HCT116 (cell line): Measurements from ENCODE around the gene NPS. TPM values are rescaled to one million over a fixed set of nuclear protein-coding genes. Genes with fewer than 3 reads are reported as not detected.

Source experiments
- ATAC-seq: fragments of 200-7000 bp; cut with Tn5 transposase; 2 replicates; pipeline ENCODE4 v1.9.1; 2020; ENCODE audit warnings: mild to moderate bottlenecking, moderate library complexity
- BruUV-seq: library from RNA; stranded (reverse); fragments of 400-500 nt; replicated peaks from 2 replicates; lab custom pipeline; 2021; lab: Mats Ljungman, UMichigan
- CTCF ChIA-PET: fragments of 300-600 bp; sonication (Branson Sonifier 250); formaldehyde crosslinking; loops from one replicate; lab custom pipeline; 2021; ENCODE audit warnings: antibody characterized with exemption; lab: Charles Lee
- POLR2A ChIA-PET: fragments of 300-600, 350-600 bp; sonication (Branson Sonifier 250); formaldehyde crosslinking; loops from one replicate; lab custom pipeline; 2021; ENCODE audit warnings: antibody characterized with exemption; lab: Charles Lee
- RAD21 ChIA-PET, 2 experiments: fragments of 300-600 bp; sonication (Branson Sonifier 250); formaldehyde crosslinking; loops; one replicate each; lab custom pipeline; 2023; ENCODE audit warnings: low total read pairs in 2 of 2; ENCODE audit not compliant: uncharacterized antibody in 2 of 2, unreplicated experiment in 2 of 2, low non-redundant PET in 1 of 2; lab: Charles Lee
- DNase-seq: peaks from one replicate; pipeline ENCODE4 v3.0.0-alpha.2; 2010; ENCODE audit warnings: low read depth, low spot score
- H2AFZ ChIP-seq: fragments of 200-600 bp; shearing (Covaris generic), sonication (generic); 2 replicates; pipeline ENCODE4 v1.6.1; 2017; ENCODE audit warnings: low read depth, mixed run types, mixed read lengths, antibody characterized with exemption, low read length; ENCODE audit not compliant: poor library complexity, severe bottlenecking
- H3K27ac ChIP-seq: 2 replicates; pipeline ENCODE4 v1.5.1; 2012; ENCODE audit warnings: low read depth, low read length
- H3K27me3 ChIP-seq: fragments of 200-600 bp; sonication (generic); 2 replicates; pipeline ENCODE4 v1.6.1; 2016; ENCODE audit warnings: mixed run types, low read length, mixed read lengths; ENCODE audit not compliant: insufficient read depth
- H3K36me3 ChIP-seq, 2 experiments: fragments of 200-500 bp in 1 of 2; fragments of 200-600 bp in 1 of 2; sonication (Bioruptor generic) in 1 of 2; sonication (generic) in 1 of 2; 2 replicates each; pipeline versions ENCODE4 v1.5.1 to v1.6.1; 2014 to 2016; ENCODE audit warnings: low read length in 2 of 2, inconsistent platforms in 1 of 2, mixed read lengths in 1 of 2, mixed run types in 1 of 2; ENCODE audit not compliant: insufficient read depth in 2 of 2, control insufficient read depth in 1 of 2
- H3K4me1 ChIP-seq, 2 experiments: fragments of 200-600 bp in 1 of 2; sonication (generic) in 1 of 2; 2 replicates each; pipeline versions ENCODE4 v1.5.1 to v1.6.1; 2012 to 2017; ENCODE audit warnings: low read length in 2 of 2, inconsistent platforms in 1 of 2, mild to moderate bottlenecking in 1 of 2, mixed read lengths in 1 of 2, mixed run types in 1 of 2, moderate library complexity in 1 of 2; ENCODE audit not compliant: insufficient read depth in 2 of 2, control insufficient read depth in 1 of 2
- H3K4me2 ChIP-seq: fragments of 200-600 bp; sonication (generic); 2 replicates; pipeline ENCODE4 v1.6.1; 2017; ENCODE audit warnings: mixed run types, low read length, mixed read lengths
- H3K4me3 ChIP-seq, 2 experiments: fragments of 200-600 bp in 1 of 2; sonication (generic) in 1 of 2; replicated peaks in 1 of 2; 2 replicates each; pipeline ENCODE4 v1.5.1; 2011 to 2016; ENCODE audit warnings: low read length in 2 of 2, control low read depth in 1 of 2, low read depth in 1 of 2, mild to moderate bottlenecking in 1 of 2, mixed read lengths in 1 of 2, mixed run types in 1 of 2
- H3K79me2 ChIP-seq: fragments of 200-600 bp; sonication (generic); 2 replicates; pipeline ENCODE4 v1.6.1; 2017; ENCODE audit warnings: mild to moderate bottlenecking, mixed run types, low read length, moderate library complexity, mixed read lengths; ENCODE audit not compliant: insufficient read depth
- H3K9ac ChIP-seq: fragments of 200-600 bp; sonication (generic); 2 replicates; pipeline ENCODE4 v1.6.1; 2016; ENCODE audit warnings: low read length, mixed read lengths
- H3K9me2 ChIP-seq: fragments of 200-600 bp; sonication (generic), shearing (Covaris generic); 2 replicates; pipeline ENCODE4 v1.6.1; 2017; ENCODE audit warnings: mixed run types, mild to moderate bottlenecking, moderate library complexity; ENCODE audit not compliant: insufficient read depth
- H3K9me3 ChIP-seq, 2 experiments: fragments of 200-500 bp in 1 of 2; fragments of 200-600 bp in 1 of 2; sonication (Bioruptor generic) in 1 of 2; sonication (generic) in 1 of 2; 2 replicates each; pipeline ENCODE4 v1.6.1; 2014 to 2017; ENCODE audit warnings: low read length in 2 of 2, mixed read lengths in 2 of 2, inconsistent platforms in 1 of 2, low read depth in 1 of 2, mild to moderate bottlenecking in 1 of 2, mixed run types in 1 of 2, moderate library complexity in 1 of 2; ENCODE audit not compliant: control insufficient read depth in 1 of 2, insufficient read depth in 1 of 2
- H4K20me1 ChIP-seq: fragments of 200-600 bp; sonication (generic), shearing (Covaris generic); 2 replicates; pipeline ENCODE4 v1.6.1; 2017; ENCODE audit warnings: mixed run types, mild to moderate bottlenecking, moderate library complexity; ENCODE audit not compliant: insufficient read depth
- CEBPB ChIP-seq: IDR thresholded peaks from 2 replicates; pipeline ENCODE4 v1.6.1; 2012; ENCODE audit warnings: low read depth
- EZH2phosphoT487 ChIP-seq: fragments of 200-600 bp; IDR thresholded peaks from 2 replicates; pipeline ENCODE4 v1.6.1; 2018; ENCODE audit warnings: antibody characterized with exemption, borderline replicate concordance
- JUND ChIP-seq: IDR thresholded peaks from 2 replicates; pipeline ENCODE4 v1.6.1; 2012
- POLR2AphosphoS5 ChIP-seq: IDR thresholded peaks from 2 replicates; pipeline ENCODE4 v1.6.1; 2011; ENCODE audit warnings: mild to moderate bottlenecking, low read depth, low read length, moderate library complexity
- REST ChIP-seq: IDR thresholded peaks from 2 replicates; pipeline ENCODE4 v1.6.1; 2012; ENCODE audit warnings: low read depth
- SRF ChIP-seq: IDR thresholded peaks from 2 replicates; pipeline ENCODE4 v1.6.1; 2012; ENCODE audit warnings: low read depth
- YY1 ChIP-seq: IDR thresholded peaks from 2 replicates; pipeline ENCODE4 v1.6.1; 2011; ENCODE audit warnings: low read length, low read depth, moderate library complexity, mild to moderate bottlenecking; ENCODE audit not compliant: insufficient replicate concordance; ENCODE audit errors: extremely low read depth
- ZFX ChIP-seq: fragments of 450-650 bp; IDR thresholded peaks from 2 replicates; pipeline ENCODE4 v1.6.1; 2017
- intact Hi-C: fragments of 100-400 bp; cut with micrococcal nuclease; formaldehyde crosslinking; loops from 2 replicates; pipeline ENCODE4 v1.10.0; 2022
- total RNA-seq: library from RNA; stranded (reverse); gene quantifications from one replicate; pipeline ENCODE4 v1.2.1, GENCODE V29; 2021; ENCODE audit not compliant: unreplicated experiment

Gene NPS
- total RNA-seq, 1 experiment from 2014 or later = not detected

- no peaks in the 10 kb centered on the region for H3K9me2 ChIP-seq
These were observed 30.5 kb downstream of the NPS start for GRCh38 chr10:127579640-127580039.

More at GRCh38 chr10:127579640-127580039, 30.5 kb downstream of the NPS start:
- no peaks in the 10 kb centered on the region for H3K79me2 ChIP-seq
- no peak overlapping the region for H3K27ac ChIP-seq
- CTCF ChIA-PET = interaction anchor here (1.4 kb wide), 1 partner anchor 275 kb away, joined by 3 read pairs; no protein-coding TSS in a partner anchor
- H3K9me3 ChIP-seq = no peaks in the 10 kb centered on the region
- H4K20me1 ChIP-seq = no peaks in the 10 kb centered on the region
- no peak overlapping the region for H3K4me3 ChIP-seq
- POLR2A ChIA-PET = no interaction called here
- no peak for DNase-seq
- H3K9ac ChIP-seq = no peak overlapping the region
- H3K36me3 ChIP-seq = no peaks in the 10 kb centered on the region
- BruUV-seq = no TSS peak
- H2AFZ ChIP-seq = no peak overlapping the region
- RAD21 ChIA-PET = no interaction called here
- no peak for ATAC-seq
- H3K27me3 ChIP-seq = peaks cover 57% of the 10 kb centered on the region
- no peaks in the 10 kb centered on the region for H3K4me1 ChIP-seq
- TF ChIP-seq EZH2phosphoT487 = no peak
- no peak for TF ChIP-seq JUND
- TF ChIP-seq POLR2AphosphoS5 = no peak
- TF ChIP-seq CEBPB = no peak
- no peak for TF ChIP-seq REST
- no peak for TF ChIP-seq YY1
- TF ChIP-seq SRF = no peak
- no peak for TF ChIP-seq ZFX
- intact Hi-C loops = loop anchor here (5.0 to 10.0 kb wide), 2 partner anchors 227 to 335 kb away; no protein-coding TSS in a partner anchor
- H3K4me2 ChIP-seq = no peak overlapping the region
